ENCODE data around the gene SHISA5. TPM values are rescaled to one million over a fixed set of nuclear protein-coding genes. Genes with fewer than 3 reads are reported as not detected.

Gene SHISA5
- total and polyA plus RNA-seq, 4 donors: 40.7 to 104 (median 75.8) TPM

- TF ChIP-seq YY1 (IDR thresholded peaks at IDR 0.05) (no peak), EGR1 (IDR thresholded peaks at IDR 0.05; ENCODE audit: low read depth in 2 of 2) (no peak)
Measured at GRCh38 chr3:48514431-48515227, 10.7 kb upstream of the SHISA5 start (continued).

GRCh38 chr3:48511551-48511950 lies 7.6 kb upstream of the SHISA5 start:
- 88% methylated on average over 4 of the region's 4 CpGs for WGBS
- Histone ChIP-seq H3K36me3 (ENCODE audit: control insufficient read depth in 4 of 4, insufficient read depth in 3 of 4, low read depth in 1 of 4, low read length in 3 of 4) (no peaks in the 10 kb centered on the region), H3K9ac (ENCODE audit: low read depth in 1 of 2, low read length in 2 of 2) (no peak overlapping the region), H3K27ac (ENCODE audit: low read depth in 1 of 2, low read length in 2 of 2) (no peak overlapping the region), H3K4me1 (ENCODE audit: control insufficient read depth in 4 of 4, insufficient read depth in 4 of 4, low read length in 3 of 4) (no peaks in the 10 kb centered on the region), H3K27me3 (ENCODE audit: control insufficient read depth in 4 of 4, insufficient read depth in 4 of 4, low read length in 3 of 4) (no peaks in the 10 kb centered on the region), H3K4me3 (ENCODE audit: low read depth in 1 of 3, low read length in 3 of 3) (no peak overlapping the region), H3K9me3 (ENCODE audit: control insufficient read depth in 4 of 4, low read length in 3 of 4) (no peaks in the 10 kb centered on the region)
- DNase-seq (ENCODE audit: low spot score): no peak
- TF ChIP-seq ZBTB33 (IDR thresholded peaks at IDR 0.05): no peak
- no peak for TF ChIP-seq JUND (IDR thresholded peaks at IDR 0.05)
- no peak for TF ChIP-seq ATF3 (IDR thresholded peaks at IDR 0.05)
- TF ChIP-seq NR2F2 (IDR thresholded peaks at IDR 0.05): no peak
- TF ChIP-seq FOXA1 (IDR thresholded peaks at IDR 0.05): no peak
- TF ChIP-seq YY1 (IDR thresholded peaks at IDR 0.05): no peak
- no peak for TF ChIP-seq SP1 (IDR thresholded peaks at IDR 0.05)
- TF ChIP-seq FOXA2 (IDR thresholded peaks at IDR 0.05): no peak
- no peak for TF ChIP-seq TAF1 (conservative IDR thresholded peaks at IDR 0.05)
- TF ChIP-seq HNF4G (IDR thresholded peaks at IDR 0.05): no peak
- no peak for TF ChIP-seq MAX (IDR thresholded peaks at IDR 0.05)
- no peak for TF ChIP-seq HNF4A (conservative IDR thresholded peaks at IDR 0.05)
- no peak for TF ChIP-seq REST (IDR thresholded peaks at IDR 0.05)
- no peak for TF ChIP-seq CTCF (IDR thresholded peaks at IDR 0.05; ENCODE audit: low read depth, low read length, missing input control)
- TF ChIP-seq EGR1 (IDR thresholded peaks at IDR 0.05; ENCODE audit: low read depth in 2 of 2): no peak
- TF ChIP-seq RXRA (IDR thresholded peaks at IDR 0.05): no peak
- TF ChIP-seq RAD21 (IDR thresholded peaks at IDR 0.05): no peak
